GM12801 (cell line): Measurements from ENCODE around the gene INPP5K.

ENCODE experiments used
- TF ChIP-seq, protein P1 (sequence below): IDR thresholded peaks from one replicate; pipeline ENCODE4 v1.5.1; 2011; ENCODE audit warnings: control low read depth; ENCODE audit not compliant: insufficient read length; ENCODE audit errors: extremely low read depth

The INPP5K gene

DNA sequence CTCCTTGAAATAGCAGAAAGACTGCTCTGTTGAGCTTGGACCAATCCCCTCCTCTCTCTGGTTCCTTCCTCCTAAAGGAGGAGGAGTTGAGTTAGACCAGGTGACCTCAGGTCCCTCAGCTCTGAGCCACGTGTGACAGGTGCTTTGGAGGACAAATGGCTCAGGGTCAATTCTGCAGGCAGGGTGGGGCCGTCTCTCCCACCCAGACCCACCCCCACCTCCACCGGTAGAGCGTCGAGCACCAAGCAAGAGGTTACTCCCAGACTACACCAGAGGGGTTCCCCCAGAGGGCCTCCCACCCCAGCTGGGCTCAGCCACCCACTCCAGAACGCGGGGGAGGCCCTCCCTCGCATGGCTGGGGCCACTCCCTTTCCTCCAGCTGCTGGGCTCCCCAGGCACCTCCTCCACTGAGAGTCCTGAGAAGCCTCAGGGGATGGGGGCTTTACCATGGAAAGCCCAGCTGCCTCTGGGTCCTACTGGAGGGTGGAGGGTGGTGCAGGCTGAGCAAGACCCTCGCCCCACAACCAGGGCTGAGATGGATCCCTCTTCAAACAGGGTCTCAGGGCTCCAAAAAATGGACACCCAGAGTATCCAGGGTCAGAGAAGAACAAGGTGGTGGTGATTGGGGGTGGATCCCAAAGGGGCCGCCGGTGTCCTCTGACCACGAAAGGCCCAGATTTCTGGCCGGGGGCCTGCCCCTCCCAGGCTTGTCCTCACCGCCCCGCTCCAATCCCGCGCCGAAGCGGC is 31.6 kb downstream of the INPP5K start:
- TF ChIP-seq, protein P1, sequence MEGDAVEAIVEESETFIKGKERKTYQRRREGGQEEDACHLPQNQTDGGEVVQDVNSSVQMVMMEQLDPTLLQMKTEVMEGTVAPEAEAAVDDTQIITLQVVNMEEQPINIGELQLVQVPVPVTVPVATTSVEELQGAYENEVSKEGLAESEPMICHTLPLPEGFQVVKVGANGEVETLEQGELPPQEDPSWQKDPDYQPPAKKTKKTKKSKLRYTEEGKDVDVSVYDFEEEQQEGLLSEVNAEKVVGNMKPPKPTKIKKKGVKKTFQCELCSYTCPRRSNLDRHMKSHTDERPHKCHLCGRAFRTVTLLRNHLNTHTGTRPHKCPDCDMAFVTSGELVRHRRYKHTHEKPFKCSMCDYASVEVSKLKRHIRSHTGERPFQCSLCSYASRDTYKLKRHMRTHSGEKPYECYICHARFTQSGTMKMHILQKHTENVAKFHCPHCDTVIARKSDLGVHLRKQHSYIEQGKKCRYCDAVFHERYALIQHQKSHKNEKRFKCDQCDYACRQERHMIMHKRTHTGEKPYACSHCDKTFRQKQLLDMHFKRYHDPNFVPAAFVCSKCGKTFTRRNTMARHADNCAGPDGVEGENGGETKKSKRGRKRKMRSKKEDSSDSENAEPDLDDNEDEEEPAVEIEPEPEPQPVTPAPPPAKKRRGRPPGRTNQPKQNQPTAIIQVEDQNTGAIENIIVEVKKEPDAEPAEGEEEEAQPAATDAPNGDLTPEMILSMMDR = no peak

DNA sequence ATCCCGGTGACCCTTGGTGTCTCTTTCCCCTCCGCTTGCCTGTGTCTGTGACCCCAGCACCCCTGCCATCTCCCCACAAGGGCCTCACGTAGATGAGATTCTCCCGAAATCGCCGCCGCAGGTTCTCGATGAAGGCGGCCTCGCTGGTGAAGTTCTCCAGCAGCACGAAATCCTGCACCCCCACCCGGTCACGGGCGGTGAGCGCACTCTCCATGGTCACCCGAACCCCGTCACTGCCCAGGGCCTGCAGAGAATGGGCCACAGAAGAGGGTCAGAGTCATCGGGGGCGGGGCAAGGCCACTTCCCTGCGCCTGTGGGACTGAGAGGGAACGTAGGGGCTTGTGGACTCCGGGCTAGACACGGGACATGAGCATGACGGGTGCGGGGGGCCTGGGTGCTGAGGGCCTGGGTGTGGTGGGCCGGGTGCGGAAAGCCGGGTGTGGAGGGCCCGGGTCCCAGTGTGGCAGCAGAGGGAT is 32.3 kb downstream of the INPP5K start:
- TF ChIP-seq, protein P1 = no peak

DNA sequence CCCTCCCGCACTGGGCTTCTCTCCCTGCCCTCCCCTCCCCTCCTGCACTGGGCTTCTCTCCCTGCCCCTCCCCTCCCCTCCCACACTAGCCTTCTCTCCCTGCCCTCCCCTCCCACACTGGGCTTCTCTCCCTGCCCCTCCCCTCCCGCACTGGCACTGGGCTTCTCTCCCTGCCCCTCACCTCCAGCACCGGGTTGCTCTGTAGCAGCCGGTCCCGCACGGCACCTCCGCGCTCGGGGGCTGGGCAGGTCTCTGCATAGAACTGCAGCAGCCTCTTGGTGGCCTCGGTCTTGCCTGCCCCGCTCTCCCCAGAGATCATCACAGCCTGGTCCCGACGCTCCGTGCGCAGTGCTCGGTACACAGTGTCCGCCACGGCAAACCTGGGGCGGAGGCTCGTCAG is 33.7 kb downstream of the INPP5K start:
- TF ChIP-seq, protein P1 = no peak

DNA sequence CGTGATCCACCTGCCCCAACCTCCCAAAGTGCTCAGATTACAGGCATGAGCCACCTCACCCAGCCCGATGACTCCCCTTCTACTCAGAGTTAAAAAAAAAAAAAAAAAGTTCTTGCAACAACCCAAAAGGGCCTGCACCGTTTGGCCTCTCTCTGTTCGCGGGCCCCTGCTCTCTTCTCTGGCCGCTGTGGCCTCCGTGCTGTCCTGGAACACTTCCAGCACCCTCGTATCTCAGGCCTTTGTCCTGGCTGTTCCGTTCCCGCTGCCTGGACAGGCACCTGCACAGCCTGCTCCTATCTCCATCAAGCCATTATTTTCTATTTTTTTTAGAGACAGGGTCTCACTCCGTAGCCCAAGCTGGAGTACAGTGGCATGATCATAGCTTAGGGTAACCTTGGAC is 34.7 kb downstream of the INPP5K start:
- TF ChIP-seq, protein P1 = no peak

DNA sequence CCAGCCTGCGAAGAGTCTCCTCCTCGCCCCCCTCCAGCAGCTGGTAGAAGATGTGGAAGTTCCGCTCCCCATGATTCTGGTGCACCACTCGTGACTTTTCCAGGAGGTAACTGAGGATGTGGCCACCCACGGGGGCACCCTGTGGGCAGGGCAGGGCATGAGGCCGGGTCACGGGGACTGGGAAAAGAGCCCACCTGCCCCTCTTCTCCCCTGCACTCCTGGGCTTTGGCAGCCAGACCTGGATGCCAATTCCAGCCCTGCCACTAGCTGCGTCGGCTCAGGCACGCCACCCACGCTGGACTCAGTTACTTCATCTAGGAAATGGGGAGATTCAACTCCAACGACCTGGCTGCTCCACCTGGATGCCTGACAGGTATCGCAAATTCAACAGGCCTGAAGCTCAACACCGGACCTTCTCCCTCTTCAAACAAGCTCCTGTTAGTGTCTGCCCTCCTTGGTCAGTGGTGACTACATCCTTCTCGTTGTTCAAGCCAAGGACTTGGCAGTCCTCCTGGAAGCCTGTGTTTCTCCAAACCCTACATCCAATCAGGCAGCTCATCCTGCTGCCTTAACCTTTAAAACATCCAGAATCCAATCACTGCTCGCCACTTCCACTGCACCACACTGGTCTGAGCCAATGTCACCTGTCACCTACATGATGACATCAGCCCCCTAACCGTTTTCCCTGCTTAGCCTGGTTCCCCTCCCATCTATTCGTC is 35.5 kb downstream of the INPP5K start:
- TF ChIP-seq, protein P1 = no peak

DNA sequence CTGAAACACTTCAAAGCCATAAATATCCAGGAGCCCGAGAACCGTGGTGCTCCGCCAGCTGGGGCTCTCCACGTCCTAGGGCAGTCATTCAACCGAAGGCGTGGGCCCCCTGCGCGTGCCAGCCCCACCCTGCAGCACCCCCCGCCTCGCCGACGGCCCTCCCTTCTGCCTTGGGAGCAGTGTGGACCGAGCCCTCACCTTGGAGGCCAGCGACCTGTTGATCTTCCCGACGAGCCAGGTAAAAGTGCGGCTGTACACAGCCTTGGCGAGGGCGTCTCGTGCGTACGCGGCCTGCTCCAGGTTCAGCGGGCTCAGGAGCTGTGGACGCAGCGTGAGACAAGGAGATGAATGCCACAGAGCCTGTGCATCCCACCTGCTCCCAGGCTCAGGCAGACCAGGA is 38.0 kb downstream of the INPP5K start:
- TF ChIP-seq, protein P1 = no peak

DNA sequence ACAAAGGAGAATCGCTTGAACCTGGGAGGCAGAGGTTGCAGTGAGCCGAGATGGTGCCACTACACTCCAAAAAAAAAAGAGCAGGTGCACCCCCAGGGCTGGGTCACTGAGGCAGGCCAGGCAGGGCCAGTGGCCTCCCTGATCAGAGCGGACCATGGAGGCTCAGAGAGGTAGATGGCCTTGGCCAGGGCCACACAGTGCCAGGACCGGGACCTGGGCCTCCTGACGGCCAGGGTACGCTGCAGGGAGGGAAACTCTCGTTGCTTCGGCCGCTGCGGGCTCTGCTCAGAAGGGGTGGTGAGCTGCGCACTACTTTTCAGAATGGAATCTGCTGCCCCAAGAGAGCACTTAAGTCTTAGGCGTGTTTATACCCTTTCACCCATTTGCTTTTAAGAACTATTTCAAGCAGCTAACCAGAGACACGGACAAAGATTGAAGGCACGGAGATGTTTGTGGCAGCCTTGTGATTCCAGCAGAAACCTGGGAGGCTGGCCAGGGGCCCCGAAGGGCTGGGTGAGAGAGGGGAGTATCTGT is 41.0 kb downstream of the INPP5K start:
- TF ChIP-seq, protein P1 = no peak
